Measurements from ENCODE around the gene PCSK2. TPM values are rescaled to one million over a fixed set of nuclear protein-coding genes. Genes with fewer than 3 reads are reported as not detected.

The PCSK2 gene
- total RNA-seq, 1 donor from 2014 or later, result 28.7 TPM

DNA sequence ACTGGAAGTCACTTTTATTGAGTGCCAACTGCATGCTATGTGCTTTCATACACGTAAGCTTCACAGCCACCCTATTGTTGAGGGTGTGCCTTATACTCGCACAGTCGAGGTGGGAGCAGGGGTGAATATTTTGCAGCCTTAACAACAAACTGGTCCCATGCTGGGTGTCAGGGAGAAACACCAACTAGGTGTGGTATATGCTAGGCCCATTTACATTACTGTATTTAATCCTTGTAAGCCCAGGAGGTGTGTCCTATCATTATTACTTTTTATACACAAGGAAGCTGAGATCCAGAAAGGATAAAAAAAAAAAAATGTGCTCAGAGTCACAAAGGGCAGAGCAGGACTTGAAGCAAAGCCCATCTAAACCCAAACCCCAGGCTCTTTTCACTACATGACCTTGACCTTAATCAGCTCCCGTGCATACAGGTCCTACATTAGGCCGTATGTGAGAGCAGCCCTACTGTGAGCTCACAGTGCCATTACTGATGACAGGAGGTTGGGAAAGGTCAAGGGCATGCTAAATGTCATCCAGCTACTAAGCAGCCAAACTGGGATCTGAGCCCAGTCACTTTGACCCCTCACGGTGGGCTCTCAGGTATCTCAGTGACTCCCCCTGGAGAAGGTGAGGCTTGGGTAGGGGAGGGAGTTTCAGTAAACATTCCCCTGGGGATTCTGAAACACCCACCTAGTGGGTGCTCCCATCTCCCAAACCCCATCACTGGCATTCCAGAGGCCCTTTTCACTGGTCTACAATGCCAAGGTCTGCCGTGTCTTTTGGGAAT is 242.6 kb downstream of the PCSK2 start:
- Mint-ChIP-seq H3K4me1 (ENCODE audit: low read depth, unreplicated experiment) (no peaks in the 10 kb centered on the region), H3K27me3 (ENCODE audit: unreplicated experiment) (peaks cover 3% of the 10 kb centered on the region), H3K9me3 (ENCODE audit: unreplicated experiment) (peaks cover 3% of the 10 kb centered on the region), H3K4me3 (ENCODE audit: unreplicated experiment) (no peak overlapping the region), H3K36me3 (ENCODE audit: unreplicated experiment) (peaks cover 5% of the 10 kb centered on the region), H3K27ac (ENCODE audit: unreplicated experiment) (no peak overlapping the region)
- TF ChIP-seq, protein P1, sequence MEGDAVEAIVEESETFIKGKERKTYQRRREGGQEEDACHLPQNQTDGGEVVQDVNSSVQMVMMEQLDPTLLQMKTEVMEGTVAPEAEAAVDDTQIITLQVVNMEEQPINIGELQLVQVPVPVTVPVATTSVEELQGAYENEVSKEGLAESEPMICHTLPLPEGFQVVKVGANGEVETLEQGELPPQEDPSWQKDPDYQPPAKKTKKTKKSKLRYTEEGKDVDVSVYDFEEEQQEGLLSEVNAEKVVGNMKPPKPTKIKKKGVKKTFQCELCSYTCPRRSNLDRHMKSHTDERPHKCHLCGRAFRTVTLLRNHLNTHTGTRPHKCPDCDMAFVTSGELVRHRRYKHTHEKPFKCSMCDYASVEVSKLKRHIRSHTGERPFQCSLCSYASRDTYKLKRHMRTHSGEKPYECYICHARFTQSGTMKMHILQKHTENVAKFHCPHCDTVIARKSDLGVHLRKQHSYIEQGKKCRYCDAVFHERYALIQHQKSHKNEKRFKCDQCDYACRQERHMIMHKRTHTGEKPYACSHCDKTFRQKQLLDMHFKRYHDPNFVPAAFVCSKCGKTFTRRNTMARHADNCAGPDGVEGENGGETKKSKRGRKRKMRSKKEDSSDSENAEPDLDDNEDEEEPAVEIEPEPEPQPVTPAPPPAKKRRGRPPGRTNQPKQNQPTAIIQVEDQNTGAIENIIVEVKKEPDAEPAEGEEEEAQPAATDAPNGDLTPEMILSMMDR (IDR thresholded peaks at IDR 0.05; ENCODE audit: partially characterized antibody, unreplicated experiment), result no peak
- no peak for DNase-seq

DNA sequence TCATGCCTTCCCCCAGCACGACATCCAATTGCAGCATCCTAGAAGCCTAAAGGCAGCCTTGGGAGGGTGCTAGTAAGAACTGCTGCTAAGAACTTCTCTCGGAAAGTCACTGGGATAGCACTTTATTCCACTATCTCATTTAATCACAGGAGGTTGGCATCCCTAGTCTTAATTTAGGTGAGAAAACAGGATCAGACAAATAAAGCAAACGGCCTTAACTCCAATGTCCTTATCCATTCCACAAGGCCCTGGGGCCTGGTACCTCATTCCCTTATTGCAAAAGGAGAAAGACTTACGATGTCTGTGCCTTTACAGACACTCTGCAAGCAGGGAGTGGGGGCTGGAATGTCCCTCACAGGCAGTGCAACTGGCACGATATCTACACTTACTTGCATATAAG is 243.7 kb downstream of the PCSK2 start:
- Mint-ChIP-seq H3K27me3 (ENCODE audit: unreplicated experiment) (peaks cover 4% of the 10 kb centered on the region), H3K27ac (ENCODE audit: unreplicated experiment) (no peak overlapping the region), H3K4me1 (ENCODE audit: low read depth, unreplicated experiment) (no peaks in the 10 kb centered on the region), H3K9me3 (ENCODE audit: unreplicated experiment) (peaks cover 3% of the 10 kb centered on the region), H3K4me3 (ENCODE audit: unreplicated experiment) (no peak overlapping the region), H3K36me3 (ENCODE audit: unreplicated experiment) (peaks cover 4% of the 10 kb centered on the region)
- TF ChIP-seq, protein P1 (IDR thresholded peaks at IDR 0.05; ENCODE audit: partially characterized antibody, unreplicated experiment), result no peak
- no peak for DNase-seq

DNA sequence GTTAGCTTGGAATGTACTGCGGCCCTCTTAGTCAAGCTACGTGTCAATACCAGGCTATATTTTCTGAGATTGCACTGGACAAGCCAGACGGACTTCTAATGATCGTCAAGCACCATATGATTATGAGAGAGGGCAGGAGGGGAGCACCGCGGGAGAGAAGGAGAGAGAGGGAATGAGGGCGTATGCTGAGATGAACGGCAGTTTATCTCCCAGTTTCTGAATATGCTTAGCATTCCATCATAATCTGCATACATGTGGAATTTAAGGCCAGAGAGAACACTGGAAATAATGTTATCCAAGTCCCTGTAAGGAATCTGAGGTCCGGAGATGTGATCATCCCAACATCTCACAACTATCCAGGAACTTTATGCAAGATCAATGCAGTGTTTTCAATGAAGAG is 244.1 kb downstream of the PCSK2 start:
- no peak overlapping the region for H3K4me3 Mint-ChIP-seq (ENCODE audit: unreplicated experiment)
- H3K36me3 Mint-ChIP-seq (ENCODE audit: unreplicated experiment), result peaks cover 4% of the 10 kb centered on the region
- H3K9me3 Mint-ChIP-seq (ENCODE audit: unreplicated experiment), result peaks cover 3% of the 10 kb centered on the region
- H3K27ac Mint-ChIP-seq (ENCODE audit: unreplicated experiment), result no peak overlapping the region
- H3K27me3 Mint-ChIP-seq (ENCODE audit: unreplicated experiment), result peaks cover 4% of the 10 kb centered on the region
- TF ChIP-seq, protein P1 (IDR thresholded peaks at IDR 0.05; ENCODE audit: partially characterized antibody, unreplicated experiment), result no peak
- no peak for DNase-seq
- H3K4me1 Mint-ChIP-seq (ENCODE audit: low read depth, unreplicated experiment), result no peaks in the 10 kb centered on the region

DNA sequence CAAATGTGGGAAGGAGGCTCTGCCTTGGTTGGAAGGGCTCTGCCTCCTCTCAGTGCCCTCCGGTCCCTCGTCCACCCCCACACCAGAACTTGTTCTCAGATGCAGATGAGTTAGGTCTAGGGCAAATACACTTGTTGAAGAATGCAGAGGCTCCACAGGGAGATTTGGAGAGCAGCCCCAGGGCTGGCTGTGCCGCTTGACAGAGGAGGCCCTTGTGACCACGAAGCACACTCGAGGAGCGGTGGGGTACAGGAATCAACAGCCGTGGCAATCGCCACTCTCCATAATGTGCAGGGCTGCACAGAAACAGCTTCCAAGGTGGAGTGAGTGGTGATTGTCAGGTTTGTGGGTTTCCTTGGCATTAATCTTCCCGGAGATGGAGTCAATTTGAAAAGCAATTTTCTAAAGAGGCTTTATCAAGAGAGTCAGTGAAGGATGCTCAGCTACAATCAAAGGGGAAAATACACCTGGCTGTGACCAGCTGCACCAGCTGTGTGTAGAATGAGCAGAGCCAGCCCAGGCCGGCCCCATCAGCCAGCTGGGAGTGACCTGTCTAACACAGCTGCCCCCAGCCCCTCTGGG is 244.9 kb downstream of the PCSK2 start:
- Mint-ChIP-seq H3K36me3 (ENCODE audit: unreplicated experiment) (peaks cover 4% of the 10 kb centered on the region), H3K27me3 (ENCODE audit: unreplicated experiment) (peaks cover 3% of the 10 kb centered on the region), H3K27ac (ENCODE audit: unreplicated experiment) (no peak overlapping the region), H3K4me3 (ENCODE audit: unreplicated experiment) (no peak overlapping the region), H3K4me1 (ENCODE audit: low read depth, unreplicated experiment) (no peaks in the 10 kb centered on the region), H3K9me3 (ENCODE audit: unreplicated experiment) (peaks cover 3% of the 10 kb centered on the region)
- TF ChIP-seq, protein P1 (IDR thresholded peaks at IDR 0.05; ENCODE audit: partially characterized antibody, unreplicated experiment), result no peak
- DNase-seq, result no peak

DNA sequence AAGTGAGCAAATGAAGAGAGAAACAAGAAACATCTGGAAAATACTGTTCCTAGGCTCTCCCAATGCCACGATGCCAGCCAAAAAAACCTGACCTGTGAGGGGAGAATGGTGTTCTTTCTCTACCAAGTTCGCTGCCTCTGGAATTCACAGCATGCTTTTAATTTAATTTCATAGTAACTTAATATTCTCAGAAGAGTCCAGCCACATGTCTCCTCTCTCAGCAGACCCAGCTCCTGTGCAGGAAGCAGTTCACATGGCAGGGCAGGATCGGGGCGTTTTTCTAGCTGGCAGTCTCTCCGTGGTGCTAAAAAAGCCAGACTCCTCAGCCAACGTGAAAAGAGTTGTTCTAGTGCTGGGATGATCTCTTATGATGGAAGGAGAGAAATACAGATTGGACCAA is 246.8 kb downstream of the PCSK2 start:
- Mint-ChIP-seq H3K4me3 (ENCODE audit: unreplicated experiment) (no peak overlapping the region), H3K27me3 (ENCODE audit: unreplicated experiment) (peaks cover 2% of the 10 kb centered on the region), H3K36me3 (ENCODE audit: unreplicated experiment) (no peaks in the 10 kb centered on the region), H3K4me1 (ENCODE audit: low read depth, unreplicated experiment) (no peaks in the 10 kb centered on the region), H3K9me3 (ENCODE audit: unreplicated experiment) (no peaks in the 10 kb centered on the region), H3K27ac (ENCODE audit: unreplicated experiment) (no peak overlapping the region)
- TF ChIP-seq, protein P1 (IDR thresholded peaks at IDR 0.05; ENCODE audit: partially characterized antibody, unreplicated experiment), result no peak
- no peak for DNase-seq

All from glutamatergic neuron (in vitro differentiated cells).